T-helper 2 cell (primary cell): Measurements from ENCODE around the gene C8G.
A peak's percentile ranks its signal among the peaks of the same experiment; 100 is the strongest.

ENCODE experiments used
- DNase-seq, 5 experiments: peaks; one replicate each; pipeline versions ENCODE4 v3.0.0 to v3.0.0-alpha.2; 2012 to 2022

C8G gene

GRCh38 chr9:136969150-136969549, 24.1 kb downstream of the C8G start:
- no peak for DNase-seq

- no peak for DNase-seq
Measured at GRCh38 chr9:136969774-136970173, 24.7 kb downstream of the C8G start.

GRCh38 chr9:136970361-136970760, 25.3 kb downstream of the C8G start:
- no peak for DNase-seq

- no peak for DNase-seq
Measured at GRCh38 chr9:136971746-136972145, 26.7 kb downstream of the C8G start.

- DNase-seq, result no peak
Measured at GRCh38 chr9:136972335-136972734, 27.3 kb downstream of the C8G start.

- no peak for DNase-seq
Measured at GRCh38 chr9:136972743-136973142, 27.7 kb downstream of the C8G start.

- no peak for DNase-seq
Measured at GRCh38 chr9:136973618-136974617, 28.9 kb downstream of the C8G start.

- DNase-seq, result peak in 1 of 5 experiments; percentile 23
Measured at GRCh38 chr9:136974817-136975535, 29.9 kb downstream of the C8G start.

GRCh38 chr9:136975644-136976043, 30.6 kb downstream of the C8G start:
- DNase-seq, result peak in 1 of 5 experiments; percentile 19

GRCh38 chr9:136977223-136977622, 32.2 kb downstream of the C8G start, which contains the start of gene PTGDS:
Gene PTGDS (plus strand): TSS chr9:136977504. CDS start chr9:136977579, 75 bp downstream.
- no peak for DNase-seq

- no peak for DNase-seq
Measured at GRCh38 chr9:136977649-136978072, 32.6 kb downstream of the C8G start.

GRCh38 chr9:136978073-136978864, 33.2 kb downstream of the C8G start:
- peak; percentile 45 to 75 (median 70) for DNase-seq

GRCh38 chr9:136978865-136979544, 34.0 kb downstream of the C8G start:
- no peak for DNase-seq

- no peak for DNase-seq
Measured at GRCh38 chr9:136979769-136980587, 34.9 kb downstream of the C8G start.

GRCh38 chr9:136980669-136981478, 35.8 kb downstream of the C8G start:
- no peak for DNase-seq

GRCh38 chr9:136981588-136982231, 36.7 kb downstream of the C8G start:
- no peak for DNase-seq

GRCh38 chr9:136982232-136983051, 37.4 kb downstream of the C8G start, which contains the start of gene LCNL1:
Gene LCNL1 (plus strand): TSS chr9:136982993. CDS start chr9:136983587, 594 bp downstream.
- no peak for DNase-seq

GRCh38 chr9:136983167-136983566, 38.1 kb downstream of the C8G start:
- DNase-seq, result no peak
